Naive thymus-derived CD8-positive, alpha-beta T cell (primary cell): ENCODE results near the gene PIK3R1. TPM values are rescaled to one million over a fixed set of nuclear protein-coding genes. Genes with fewer than 3 reads are reported as not detected.

Experiments
- ATAC-seq, 2 donors: fragments of 150-1000 bp; cut with Tn5 transposase in 1 of 2; sonication (Bioruptor Pico), chemical (Tn5 transposase) in 1 of 2; 1 replicate in 1 of 2; 2 replicates in 1 of 2; pipeline ENCODE4 v1.10.0; 2021; ENCODE audit warnings: mild to moderate bottlenecking in 2 of 2, moderate library complexity in 2 of 2
- POLR2A ChIA-PET: fragments of 350-600 bp; sonication (Branson Sonifier 250); formaldehyde crosslinking; loops from one replicate; lab custom pipeline; 2021; ENCODE audit warnings: antibody characterized with exemption; lab: Charles Lee
- DNase-seq, 10 donors: peaks; one replicate each; pipeline versions ENCODE4 v3.0.0 to v3.0.0-alpha.2; 2020 to 2022
- H3K27ac Mint-ChIP-seq, 10 donors: one replicate each; pipeline ENCODE4 v1.8.0; 2020 to 2022; ENCODE audit warnings: mild to moderate bottlenecking in 10 of 10, mixed read lengths in 10 of 10, moderate library complexity in 4 of 10, inconsistent platforms in 1 of 10
- H3K27me3 Mint-ChIP-seq, 5 donors: one replicate each; pipeline ENCODE4 v1.8.0; 2021 to 2022; ENCODE audit warnings: mixed read lengths in 5 of 5
- H3K36me3 Mint-ChIP-seq, 3 donors: one replicate each; pipeline ENCODE4 v1.8.0; 2020 to 2022; ENCODE audit warnings: mixed read lengths in 3 of 3, mild to moderate bottlenecking in 2 of 3, inconsistent platforms in 1 of 3
- H3K4me1 Mint-ChIP-seq, 4 donors: one replicate each; pipeline ENCODE4 v1.8.0; 2021 to 2022; ENCODE audit warnings: mixed read lengths in 4 of 4
- H3K4me3 Mint-ChIP-seq, 10 donors: one replicate each; pipeline ENCODE4 v1.8.0; 2020 to 2022; ENCODE audit warnings: mild to moderate bottlenecking in 10 of 10, mixed read lengths in 10 of 10, moderate library complexity in 6 of 10, inconsistent platforms in 1 of 10
- H3K9me3 Mint-ChIP-seq, 9 donors: one replicate each; pipeline ENCODE4 v1.8.0; 2020 to 2022; ENCODE audit warnings: mixed read lengths in 9 of 9, mild to moderate bottlenecking in 3 of 9, inconsistent platforms in 1 of 9, moderate library complexity in 1 of 9
- polyA plus RNA-seq, 3 donors: library from polyadenylated mRNA; unstranded; fragments of 300-500 nt; fragmentation: Illumina TruSeq; gene quantifications; one replicate each; pipeline ENCODE4 v1.2.3, GENCODE V29; 2021
- total RNA-seq, 8 experiments: library from RNA in 2 of 8; stranded (reverse) in 2 of 8; gene quantifications; one replicate each; pipeline ENCODE4 v1.2.3 and lab custom pipeline; 2021 to 2026

The PIK3R1 gene
- total and polyA plus RNA-seq, 5 experiments from 2014 or later = 69.1 to 98.3 (median 91.4) TPM

GRCh38 chr5:68221488-68221887, 5.9 kb downstream of the PIK3R1 start:
- no peaks in the 10 kb centered on the region for H3K27me3 Mint-ChIP-seq
- POLR2A ChIA-PET = no interaction called here
- ATAC-seq (no peak), DNase-seq (no peak)
- peak overlapping the region in 1 of 10 donors; percentile 9 for H3K27ac Mint-ChIP-seq
- peaks cover 3 to 23% (median 17%) of the 10 kb centered on the region in 3 donors for H3K36me3 Mint-ChIP-seq
- peak overlapping the region in 1 of 10 donors; percentile 16 for H3K4me3 Mint-ChIP-seq
- H3K9me3 Mint-ChIP-seq = peaks cover 0 to 2% (median 0%) of the 10 kb centered on the region in 9 donors
- peaks cover 66 to 96% (median 90%) of the 10 kb centered on the region in 4 donors for H3K4me1 Mint-ChIP-seq

GRCh38 chr5:68222310-68222709, 6.8 kb downstream of the PIK3R1 start:
- H3K27ac Mint-ChIP-seq = peak overlapping the region in 6 of 10 donors; percentile 9 to 49 (median 20)
- H3K4me3 Mint-ChIP-seq = peak overlapping the region in 7 of 10 donors; percentile 11 to 69 (median 41)
- H3K27me3 Mint-ChIP-seq = no peaks in the 10 kb centered on the region
- POLR2A ChIA-PET = interaction anchor here (0.6 kb wide), 2 partner anchors 50 to 95 kb away, joined by 3 read pairs; no protein-coding TSS in a partner anchor
- DNase-seq (no peak), ATAC-seq (no peak)
- H3K36me3 Mint-ChIP-seq = peaks cover 5 to 25% (median 23%) of the 10 kb centered on the region in 3 donors
- peaks cover 0 to 2% (median 0%) of the 10 kb centered on the region in 9 donors for H3K9me3 Mint-ChIP-seq
- peaks cover 61 to 95% (median 92%) of the 10 kb centered on the region in 4 donors for H3K4me1 Mint-ChIP-seq

- DNase-seq (no peak), ATAC-seq (no peak)
- Mint-ChIP-seq H3K36me3 (peaks cover 10 to 31% (median 24%) of the 10 kb centered on the region in 3 donors), H3K4me1 (peaks cover 59 to 95% (median 90%) of the 10 kb centered on the region in 4 donors), H3K27me3 (no peaks in the 10 kb centered on the region), H3K4me3 (peak overlapping the region in 8 of 10 donors; percentile 4 to 60 (median 34)), H3K9me3 (peaks cover 0 to 2% (median 0%) of the 10 kb centered on the region in 9 donors), H3K27ac (peak overlapping the region in 4 of 10 donors; percentile 4 to 64 (median 30))
- POLR2A ChIA-PET = interaction anchor here (0.6 to 1.4 kb wide), 3 partner anchors 8 to 95 kb away, joined by 3 to 4 read pairs (median 3); partner anchors contain the start of gene PIK3R1
Observed at GRCh38 chr5:68222824-68223354, 7.3 kb downstream of the PIK3R1 start.

- peaks cover 0 to 2% (median 0%) of the 10 kb centered on the region in 9 donors for H3K9me3 Mint-ChIP-seq
- peak overlapping the region in 4 of 10 donors; percentile 39 to 62 (median 42) for H3K27ac Mint-ChIP-seq
- no peak for DNase-seq
- POLR2A ChIA-PET = interaction anchor here (1.4 kb wide), 1 partner anchor 9 kb away, joined by 4 read pairs; the partner anchor contains the start of gene PIK3R1
- ATAC-seq = no peak
- peaks cover 12 to 34% (median 24%) of the 10 kb centered on the region in 3 donors for H3K36me3 Mint-ChIP-seq
- H3K4me1 Mint-ChIP-seq = peaks cover 54 to 93% (median 86%) of the 10 kb centered on the region in 4 donors
- H3K27me3 Mint-ChIP-seq = no peaks in the 10 kb centered on the region
- peak overlapping the region in 6 of 10 donors; percentile 20 to 57 (median 46) for H3K4me3 Mint-ChIP-seq
Observed at GRCh38 chr5:68223904-68224303, 8.3 kb downstream of the PIK3R1 start.

GRCh38 chr5:68224509-68225187, 9.1 kb downstream of the PIK3R1 start:
- Mint-ChIP-seq H3K4me3 (peak overlapping the region in 8 of 10 donors; percentile 1 to 64 (median 32)), H3K9me3 (peaks cover 0 to 2% (median 0%) of the 10 kb centered on the region in 9 donors), H3K36me3 (peaks cover 12 to 40% (median 23%) of the 10 kb centered on the region in 3 donors), H3K27me3 (no peaks in the 10 kb centered on the region), H3K27ac (peak overlapping the region in 8 of 10 donors; percentile 22 to 85 (median 38)), H3K4me1 (peaks cover 53 to 94% (median 85%) of the 10 kb centered on the region in 4 donors)
- POLR2A ChIA-PET = interaction anchor here (1.0 to 1.4 kb wide), 2 partner anchors 9 kb away, joined by 3 to 4 read pairs; partner anchors contain the start of gene PIK3R1
- no peak for ATAC-seq
- no peak for DNase-seq

- H3K4me3 Mint-ChIP-seq = peak overlapping the region in 9 of 10 donors; percentile 1 to 65 (median 38)
- ATAC-seq = no peak
- peaks cover 12 to 44% (median 17%) of the 10 kb centered on the region in 3 donors for H3K36me3 Mint-ChIP-seq
- peaks cover 0 to 2% (median 0%) of the 10 kb centered on the region in 9 donors for H3K9me3 Mint-ChIP-seq
- DNase-seq = no peak
- POLR2A ChIA-PET = interaction anchor here (1.0 kb wide), 1 partner anchor 9 kb away, joined by 3 read pairs; no protein-coding TSS in a partner anchor
- H3K27ac Mint-ChIP-seq = peak overlapping the region; percentile 3 to 85 (median 38)
- no peaks in the 10 kb centered on the region for H3K27me3 Mint-ChIP-seq
- H3K4me1 Mint-ChIP-seq = peaks cover 52 to 95% (median 86%) of the 10 kb centered on the region in 4 donors
Observed at GRCh38 chr5:68225188-68225910, 9.8 kb downstream of the PIK3R1 start.

GRCh38 chr5:68225911-68226545, 10.5 kb downstream of the PIK3R1 start:
- H3K27me3 Mint-ChIP-seq = no peaks in the 10 kb centered on the region
- POLR2A ChIA-PET = no interaction called here
- peak overlapping the region in 5 of 10 donors; percentile 24 to 55 (median 38) for H3K27ac Mint-ChIP-seq
- H3K9me3 Mint-ChIP-seq = no peaks in the 10 kb centered on the region
- H3K4me3 Mint-ChIP-seq = peak overlapping the region in 6 of 10 donors; percentile 5 to 65 (median 34)
- no peak for ATAC-seq
- peaks cover 56 to 98% (median 89%) of the 10 kb centered on the region in 4 donors for H3K4me1 Mint-ChIP-seq
- peaks cover 11 to 49% (median 12%) of the 10 kb centered on the region in 3 donors for H3K36me3 Mint-ChIP-seq
- DNase-seq = no peak

GRCh38 chr5:68226546-68227073, 11.1 kb downstream of the PIK3R1 start:
- peak overlapping the region in 1 of 10 donors; percentile 16 for H3K4me3 Mint-ChIP-seq
- POLR2A ChIA-PET = no interaction called here
- H3K27me3 Mint-ChIP-seq = no peaks in the 10 kb centered on the region
- no peak for ATAC-seq
- no peaks in the 10 kb centered on the region for H3K9me3 Mint-ChIP-seq
- H3K27ac Mint-ChIP-seq = peak overlapping the region in 2 of 10 donors; percentile 5 to 39
- DNase-seq = no peak
- peaks cover 5 to 54% (median 12%) of the 10 kb centered on the region in 3 donors for H3K36me3 Mint-ChIP-seq
- H3K4me1 Mint-ChIP-seq = peaks cover 58 to 98% (median 90%) of the 10 kb centered on the region in 4 donors

- H3K36me3 Mint-ChIP-seq = peaks cover 5 to 56% (median 12%) of the 10 kb centered on the region in 3 donors
- no peaks in the 10 kb centered on the region for H3K27me3 Mint-ChIP-seq
- H3K4me3 Mint-ChIP-seq = no peak overlapping the region
- DNase-seq (no peak), ATAC-seq (no peak)
- H3K9me3 Mint-ChIP-seq = no peaks in the 10 kb centered on the region
- POLR2A ChIA-PET = interaction anchor here (0.5 to 3.8 kb wide), 2 partner anchors 12 to 1011 kb away, joined by 3 to 20 read pairs; partner anchors contain the start of gene PIK3R1
- peaks cover 53 to 98% (median 91%) of the 10 kb centered on the region in 4 donors for H3K4me1 Mint-ChIP-seq
- peak overlapping the region in 3 of 10 donors; percentile 13 to 49 (median 35) for H3K27ac Mint-ChIP-seq
Observed at GRCh38 chr5:68227532-68228160, 12.1 kb downstream of the PIK3R1 start.

GRCh38 chr5:68229416-68229815, 13.9 kb downstream of the PIK3R1 start:
- H3K27me3 Mint-ChIP-seq = no peaks in the 10 kb centered on the region
- DNase-seq = no peak
- POLR2A ChIA-PET = interaction anchor here (3.8 kb wide), 1 partner anchor 13 kb away, joined by 20 read pairs; the partner anchor contains the start of gene PIK3R1
- peaks cover 5 to 60% (median 12%) of the 10 kb centered on the region in 3 donors for H3K36me3 Mint-ChIP-seq
- ATAC-seq = no peak
- peak overlapping the region in 8 of 10 donors; percentile 2 to 93 (median 36) for H3K27ac Mint-ChIP-seq
- peaks cover 47 to 96% (median 90%) of the 10 kb centered on the region in 4 donors for H3K4me1 Mint-ChIP-seq
- H3K4me3 Mint-ChIP-seq = peak overlapping the region in 5 of 10 donors; percentile 14 to 31 (median 19)
- H3K9me3 Mint-ChIP-seq = no peaks in the 10 kb centered on the region

GRCh38 chr5:68230285-68230684, 14.7 kb downstream of the PIK3R1 start:
- Mint-ChIP-seq H3K36me3 (peaks cover 5 to 59% (median 12%) of the 10 kb centered on the region in 3 donors), H3K4me3 (peak overlapping the region in 6 of 10 donors; percentile 2 to 60 (median 38))

More at GRCh38 chr5:68230285-68230684, 14.7 kb downstream of the PIK3R1 start:
- Mint-ChIP-seq H3K9me3 (no peaks in the 10 kb centered on the region), H3K27ac (peak overlapping the region in 8 of 10 donors; percentile 10 to 93 (median 50)), H3K4me1 (peaks cover 42 to 91% (median 86%) of the 10 kb centered on the region in 4 donors), H3K27me3 (no peaks in the 10 kb centered on the region)
- ATAC-seq (no peak), DNase-seq (no peak)
- POLR2A ChIA-PET = interaction anchor here (3.8 kb wide), 1 partner anchor 14 kb away, joined by 20 read pairs; the partner anchor contains the start of gene PIK3R1
